HG03575 (cell line): ENCODE results near the gene TRRAP.

Experiments
- ATAC-seq: cut with Tn5 transposase; IDR thresholded peaks from one replicate; pipeline ENCODE4 v1.9.1; 2021; ENCODE audit not compliant: unreplicated experiment, insufficient number of reproducible peaks, low FRiP score; ENCODE audit errors: extremely low read depth

Gene TRRAP

GRCh38 chr7:99013266-99014112 lies 135.2 kb downstream of the TRRAP start:
- no peak for ATAC-seq

DNA sequence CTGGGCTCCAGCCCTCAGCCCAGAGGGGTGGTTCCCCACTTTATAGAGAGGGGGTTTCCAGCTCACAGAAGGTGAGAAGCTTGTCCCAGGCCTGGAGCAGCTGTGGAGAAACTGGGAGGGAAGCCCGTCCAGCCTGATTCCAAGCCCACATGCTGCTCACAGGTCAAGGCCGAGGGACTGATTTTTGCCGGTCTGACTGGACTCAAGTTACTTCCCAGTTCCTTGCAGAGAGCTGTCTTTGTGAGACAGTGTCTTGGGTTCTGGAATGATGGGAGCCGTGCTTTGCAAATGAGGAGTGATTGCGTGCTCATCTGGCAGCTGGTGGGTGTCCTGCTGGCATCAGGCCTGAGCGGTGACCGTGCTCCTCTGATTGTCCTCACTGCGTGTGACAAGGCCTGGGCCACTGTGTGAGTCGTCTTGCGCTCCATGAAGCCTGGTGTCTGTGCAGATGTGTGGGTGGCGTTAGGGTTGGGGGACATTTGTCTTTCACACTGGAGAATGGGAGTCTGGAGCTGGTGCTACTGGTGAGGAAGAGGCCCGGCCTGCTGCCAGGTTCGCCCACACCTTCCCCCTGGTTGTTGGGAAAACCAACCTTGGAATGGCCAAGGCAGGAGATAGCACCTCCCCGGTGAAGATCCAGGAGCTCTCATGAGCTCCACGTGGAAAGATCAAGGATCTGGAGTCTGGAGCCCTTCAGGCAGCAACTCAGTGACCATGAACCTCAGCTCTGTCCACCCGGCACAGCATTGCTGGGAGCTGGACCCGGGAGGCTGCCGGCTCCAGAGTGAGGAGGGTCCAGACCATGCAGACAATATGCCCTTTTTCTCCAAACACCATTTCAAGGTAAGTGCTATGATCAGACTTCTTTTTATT lies 136.0 kb downstream of the TRRAP start:
- ATAC-seq: no peak

GRCh38 chr7:99016196-99016595 lies 137.9 kb downstream of the TRRAP start:
- ATAC-seq: no peak

- no peak for ATAC-seq
Observed at GRCh38 chr7:99019523-99020412, 141.4 kb downstream of the TRRAP start.

GRCh38 chr7:99020413-99020715 lies 142.0 kb downstream of the TRRAP start:
- no peak for ATAC-seq

- ATAC-seq: no peak
Observed at GRCh38 chr7:99021941-99022560, 143.7 kb downstream of the TRRAP start.

DNA sequence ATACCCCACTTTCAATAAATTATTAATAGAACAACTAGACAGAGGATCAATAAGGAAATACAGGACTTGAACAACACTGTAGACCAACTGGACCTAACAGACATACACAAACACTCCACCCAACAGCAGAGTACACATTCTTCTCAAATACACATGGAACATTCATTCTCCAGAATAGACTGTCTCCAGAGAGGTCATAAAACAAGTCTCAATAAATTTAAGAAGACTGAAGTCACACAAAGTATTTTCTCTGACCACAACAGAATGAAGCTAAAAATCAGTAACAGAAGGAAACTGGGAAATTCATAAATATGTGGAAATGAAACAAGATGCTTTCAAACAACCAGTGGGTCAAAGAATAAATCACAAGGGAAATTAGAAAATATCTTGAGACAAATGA lies 145.7 kb downstream of the TRRAP start:
- no peak for ATAC-seq

GRCh38 chr7:99027241-99027640 lies 148.9 kb downstream of the TRRAP start:
- no peak for ATAC-seq

GRCh38 chr7:99027841-99028240 lies 149.5 kb downstream of the TRRAP start:
- ATAC-seq: no peak

- no peak for ATAC-seq
Observed at GRCh38 chr7:99028261-99028973, 150.1 kb downstream of the TRRAP start.

DNA sequence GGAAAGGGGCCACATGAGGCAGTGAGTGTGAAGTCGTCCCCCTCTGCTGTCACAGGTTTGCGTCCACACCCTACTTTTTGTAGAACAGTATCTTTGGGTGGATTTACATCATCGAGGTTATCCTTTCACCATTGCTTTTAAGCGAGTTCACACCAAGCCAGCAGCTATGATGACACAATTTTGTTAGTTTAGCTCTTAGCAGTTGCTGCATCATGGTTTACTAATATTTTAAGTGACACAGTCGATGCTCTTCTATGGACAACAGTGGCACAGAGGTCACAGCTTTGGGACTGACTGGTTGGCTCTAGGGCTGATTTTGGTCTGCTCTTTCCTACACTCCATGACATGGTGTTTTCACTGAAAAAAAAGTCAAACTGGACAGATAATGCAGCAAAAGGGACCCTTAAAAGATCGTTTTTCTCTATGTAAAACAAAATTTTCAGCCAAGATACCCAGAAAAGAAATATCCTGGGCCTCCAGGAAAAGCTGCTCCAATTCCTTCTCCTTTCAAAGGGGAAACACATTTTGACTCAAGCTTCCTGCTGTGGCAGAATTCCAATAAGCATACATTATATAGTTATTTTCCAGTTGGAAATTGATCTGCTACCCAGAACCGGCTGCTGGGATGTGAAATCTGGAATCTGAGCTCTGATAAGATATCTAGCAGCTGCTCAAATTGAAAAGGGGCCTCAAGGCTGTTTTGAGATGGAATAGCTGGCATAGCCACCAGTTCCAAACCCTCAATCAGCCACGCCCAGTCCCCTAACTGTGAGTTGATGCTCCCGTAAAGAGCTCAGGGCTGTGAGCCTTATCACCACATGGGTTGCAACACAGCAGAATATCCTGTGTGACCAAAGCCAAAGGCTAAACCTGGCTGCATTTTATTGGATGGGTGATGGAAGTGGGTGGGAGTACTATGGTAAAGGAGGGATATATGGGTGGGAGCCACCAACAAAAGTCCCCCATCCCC lies 151.4 kb downstream of the TRRAP start:
- no peak for ATAC-seq

DNA sequence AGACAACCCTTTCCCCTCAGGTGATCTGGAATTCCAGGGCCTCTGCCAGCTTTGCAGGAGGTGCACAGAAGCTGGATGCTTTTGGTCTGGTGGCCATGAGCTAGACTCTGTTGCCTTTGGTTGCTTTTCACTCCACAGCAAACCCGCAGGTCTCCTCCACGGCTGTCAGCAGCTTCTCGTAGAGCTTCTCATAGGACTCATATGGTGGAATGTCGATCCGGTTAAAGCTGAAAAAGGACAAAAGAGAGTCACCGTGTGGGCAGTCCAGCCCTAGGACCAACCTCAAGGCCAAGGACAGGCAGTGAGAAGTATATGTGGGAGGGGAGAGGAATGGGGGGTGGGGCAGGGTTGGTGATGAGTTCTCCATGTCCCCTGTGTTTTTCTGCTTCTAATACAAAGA lies 152.1 kb downstream of the TRRAP start:
- no peak for ATAC-seq

DNA sequence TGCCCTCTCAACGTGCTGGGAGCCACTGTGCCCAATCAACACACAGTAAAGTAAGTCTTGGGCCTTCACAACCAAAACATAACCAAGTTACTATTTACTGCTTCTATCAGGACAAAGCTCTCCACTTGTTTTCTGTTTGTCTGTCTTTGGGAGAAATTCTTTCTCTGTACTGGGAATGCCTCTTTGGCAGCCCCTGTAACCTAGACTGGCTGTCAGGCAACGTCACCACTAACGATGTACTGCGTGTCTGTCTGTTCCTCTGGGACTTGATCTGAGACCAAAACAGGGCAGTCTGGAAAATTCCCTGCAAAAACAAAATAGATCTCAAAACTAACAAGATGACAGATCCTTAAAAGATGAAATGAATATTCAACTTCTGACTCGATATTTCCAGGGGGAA lies 152.6 kb downstream of the TRRAP start:
- no peak for ATAC-seq

DNA sequence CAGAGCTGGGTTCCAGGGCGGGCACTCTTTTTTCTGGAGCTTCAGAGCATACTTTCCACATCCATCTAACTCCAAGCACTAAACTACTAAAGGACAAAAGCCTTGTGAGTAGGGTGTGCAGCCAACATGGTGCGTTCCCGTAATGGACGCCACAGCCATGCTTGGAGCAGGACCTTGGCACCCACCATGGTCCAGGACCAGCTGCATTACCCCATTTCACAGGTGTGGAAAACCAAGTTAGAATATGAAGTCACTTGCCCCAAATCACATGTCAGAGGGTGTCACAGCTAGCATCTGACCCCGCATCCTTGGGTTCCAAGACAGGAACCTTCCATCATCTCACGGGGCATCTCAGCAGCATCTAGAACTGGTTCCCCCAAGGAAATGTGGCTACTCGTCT lies 153.2 kb downstream of the TRRAP start:
- ATAC-seq: no peak

- no peak for ATAC-seq
Observed at GRCh38 chr7:99032928-99033327, 154.6 kb downstream of the TRRAP start.

DNA sequence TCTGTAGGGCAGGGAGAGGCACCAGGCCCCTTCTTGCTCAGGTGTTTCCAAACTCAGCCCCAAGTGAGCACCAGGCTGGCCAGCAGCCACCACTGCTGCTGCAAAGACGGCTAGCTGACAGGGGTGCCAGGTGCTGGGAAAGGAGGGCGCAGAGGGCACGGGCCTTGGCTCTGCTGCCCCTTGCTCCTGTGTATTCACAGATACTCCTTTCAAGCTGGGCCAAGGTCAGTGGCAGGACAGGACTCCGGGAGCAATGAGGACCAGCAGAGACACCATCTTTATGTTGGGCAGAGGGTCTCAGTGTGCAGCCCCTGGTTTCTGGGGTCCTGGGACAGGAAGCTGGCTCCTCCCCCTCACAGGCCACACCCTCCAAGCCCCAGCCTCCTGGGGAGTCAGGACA lies 155.4 kb downstream of the TRRAP start:
- no peak for ATAC-seq

DNA sequence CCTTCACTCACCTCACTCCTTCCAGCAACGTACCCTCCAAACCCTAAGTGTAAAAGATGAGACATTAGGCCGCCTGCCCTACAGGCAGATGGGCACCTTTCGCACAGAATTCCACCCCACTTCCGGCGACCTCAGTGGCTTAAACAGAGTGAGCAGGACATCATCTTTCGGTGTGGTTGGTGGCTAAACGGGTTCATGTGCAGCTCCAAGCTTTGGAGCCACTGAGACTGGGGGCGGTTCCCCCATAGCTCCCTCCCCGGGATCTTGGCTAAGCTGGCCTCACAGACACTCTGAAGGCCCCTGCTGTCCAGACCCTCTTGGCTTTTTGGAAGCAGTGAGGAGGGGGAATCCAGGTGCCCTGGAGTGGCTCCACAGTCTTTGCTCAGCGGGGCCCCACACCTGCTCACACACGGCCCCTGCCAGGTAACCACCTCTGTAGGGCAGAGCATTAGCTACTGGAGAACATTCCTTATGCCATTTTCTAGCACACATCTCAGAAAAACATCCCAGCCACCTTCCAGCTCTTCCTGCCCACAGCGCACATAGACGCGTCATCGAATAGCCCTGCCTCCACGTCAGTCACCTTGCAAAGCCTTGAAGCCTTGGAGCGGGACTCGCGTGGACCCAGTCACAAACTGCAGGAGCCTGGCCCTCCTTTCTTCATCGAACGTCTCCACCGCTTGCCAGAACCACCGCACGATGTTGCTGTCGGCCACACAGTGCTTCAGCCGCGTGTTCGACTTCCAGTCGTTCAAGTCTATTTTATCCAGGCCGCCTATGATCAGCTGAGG lies 156.8 kb downstream of the TRRAP start:
- no peak for ATAC-seq
